HG03520 (cell line): ENCODE results near the gene YWHAB.

Experiments used
- ATAC-seq: cut with Tn5 transposase; IDR thresholded peaks from one replicate; pipeline ENCODE4 v1.9.1; 2021; ENCODE audit warnings: mild to moderate bottlenecking, moderate library complexity; ENCODE audit not compliant: unreplicated experiment

The YWHAB gene

GRCh38 chr20:44911264-44911921 lies 25.9 kb downstream of the YWHAB start:
- no peak for ATAC-seq

DNA sequence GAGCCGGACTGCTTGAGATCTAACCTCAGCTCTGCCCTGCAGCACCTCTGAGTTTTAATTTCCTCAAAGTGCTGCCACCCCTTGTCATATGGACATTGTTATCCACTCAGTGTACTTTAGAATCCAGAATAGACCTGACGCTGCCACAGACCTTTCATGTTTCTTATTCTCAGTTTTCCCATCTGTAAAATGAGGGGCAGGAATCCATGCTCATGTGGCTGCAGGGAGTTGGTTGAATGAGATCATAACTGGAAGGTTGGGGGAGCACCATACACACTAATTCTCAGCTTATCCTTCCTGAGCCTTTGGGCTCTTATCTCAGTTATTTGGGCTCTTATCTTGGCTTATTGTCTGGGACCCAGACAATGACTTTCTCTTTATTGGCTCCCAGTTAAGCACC lies 26.7 kb downstream of the YWHAB start:
- no peak for ATAC-seq

DNA sequence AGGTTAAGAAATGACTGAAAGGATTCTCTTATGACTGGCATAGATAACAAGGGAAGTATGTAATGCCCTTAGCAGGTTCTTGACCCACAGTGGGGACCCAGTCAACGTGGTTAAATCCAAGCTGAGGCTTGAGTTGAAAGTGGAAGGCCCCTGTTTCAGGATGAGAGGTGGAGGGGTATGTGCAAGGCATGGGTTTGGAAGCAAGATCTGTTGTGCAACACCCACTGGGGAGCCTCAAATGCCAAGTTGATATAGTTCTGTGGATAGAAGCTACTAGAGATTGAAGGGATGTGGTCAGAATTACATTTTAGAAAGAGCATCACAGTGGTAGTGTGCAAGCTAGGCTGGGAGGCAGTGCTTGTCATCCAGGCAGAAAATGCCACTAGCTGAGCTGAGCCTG lies 29.4 kb downstream of the YWHAB start:
- ATAC-seq = no peak

DNA sequence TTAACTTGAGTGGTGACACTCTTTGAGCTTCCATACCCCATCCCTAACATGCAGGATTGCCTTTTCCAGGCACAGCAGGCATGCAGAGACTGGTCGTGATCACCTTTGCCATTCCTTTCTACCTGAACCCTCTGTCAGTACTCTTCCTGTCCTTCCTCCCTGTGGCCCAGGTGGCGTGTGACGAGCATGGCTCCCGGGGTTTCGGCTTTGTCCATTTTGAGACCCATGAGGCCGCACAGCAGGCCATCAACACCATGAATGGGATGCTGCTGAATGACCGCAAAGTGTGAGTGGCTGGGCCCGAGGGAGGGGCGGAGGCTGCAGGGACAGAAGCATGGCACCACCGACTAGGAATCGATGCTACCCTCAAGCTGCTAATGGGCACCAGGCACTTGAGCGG lies 31.1 kb downstream of the YWHAB start:
- no peak for ATAC-seq

DNA sequence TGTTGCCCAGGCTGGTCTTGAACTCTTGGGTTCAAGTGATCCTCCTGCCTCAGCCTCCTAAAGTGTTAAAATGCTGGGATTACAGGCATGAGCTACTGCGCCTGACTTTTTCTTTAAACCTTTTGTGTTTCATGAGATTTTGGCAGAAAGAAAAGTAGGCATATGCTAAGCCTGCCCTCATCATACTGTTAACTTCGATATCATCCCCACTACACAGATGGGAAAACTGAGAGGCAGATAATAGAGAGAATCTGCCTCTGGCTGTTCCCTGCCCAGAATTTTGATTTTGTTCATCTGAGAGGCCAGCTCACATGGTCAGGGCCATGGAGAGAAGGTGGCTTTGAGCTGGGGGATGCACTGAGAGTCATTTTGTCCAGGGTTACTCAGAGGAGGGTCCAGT lies 31.9 kb downstream of the YWHAB start:
- no peak for ATAC-seq

- ATAC-seq = no peak
These were observed 32.8 kb downstream of the YWHAB start for GRCh38 chr20:44918342-44918741.

DNA sequence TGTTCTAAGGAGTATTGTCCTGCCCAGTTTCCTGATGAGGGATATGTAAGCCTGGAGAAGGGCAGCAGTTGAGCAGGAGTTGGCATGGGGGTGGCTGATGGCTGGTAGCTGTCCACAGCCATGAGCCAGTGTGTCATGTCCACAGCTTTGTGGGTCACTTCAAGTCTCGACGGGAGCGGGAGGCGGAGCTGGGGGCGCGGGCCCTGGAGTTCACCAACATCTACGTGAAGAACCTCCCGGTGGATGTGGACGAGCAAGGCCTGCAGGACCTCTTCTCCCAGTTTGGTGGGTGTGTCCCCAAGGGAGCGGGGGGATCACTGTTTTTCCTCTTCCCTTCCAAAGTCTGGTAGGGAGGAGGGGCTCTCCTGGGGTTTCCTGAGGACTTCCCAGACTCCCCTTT lies 33.3 kb downstream of the YWHAB start:
- no peak for ATAC-seq

DNA sequence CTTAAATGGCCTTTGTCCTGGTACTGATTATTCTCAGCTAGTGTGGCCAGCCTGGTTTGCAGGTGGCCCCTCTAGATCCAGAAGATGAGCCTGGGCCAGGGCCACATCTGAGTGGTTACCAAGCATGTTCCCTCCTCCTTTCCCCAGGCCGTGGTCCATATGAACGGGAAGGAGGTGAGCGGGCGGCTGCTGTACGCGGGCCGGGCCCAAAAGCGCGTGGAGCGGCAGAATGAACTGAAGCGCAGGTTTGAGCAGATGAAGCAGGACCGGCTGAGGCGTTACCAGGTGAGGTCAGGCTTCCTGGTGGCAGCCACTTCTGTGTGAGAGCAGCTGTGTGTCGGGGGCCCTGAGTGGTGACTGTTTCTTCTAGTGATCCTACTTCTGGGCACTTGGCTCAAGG lies 35.9 kb downstream of the YWHAB start:
- no peak for ATAC-seq

DNA sequence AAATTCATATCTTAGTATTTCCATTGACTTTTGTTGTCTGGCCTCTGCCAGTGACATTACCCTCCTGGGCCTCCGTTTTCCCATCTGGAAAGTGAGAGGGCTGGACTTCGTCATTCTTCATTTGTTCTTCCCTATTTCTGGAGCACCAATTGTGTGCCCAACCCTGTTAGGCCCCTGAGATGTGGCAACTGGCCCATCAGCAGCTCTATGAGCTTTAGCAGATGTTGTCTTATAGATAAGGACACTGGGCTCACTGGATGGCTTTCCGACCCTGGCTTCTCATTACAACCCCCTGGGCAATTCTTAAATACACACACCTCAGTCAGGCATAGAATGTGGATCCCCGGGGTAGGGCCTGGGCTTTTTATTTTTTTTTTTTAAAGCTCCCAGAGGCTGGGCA lies 39.0 kb downstream of the YWHAB start:
- no peak for ATAC-seq

DNA sequence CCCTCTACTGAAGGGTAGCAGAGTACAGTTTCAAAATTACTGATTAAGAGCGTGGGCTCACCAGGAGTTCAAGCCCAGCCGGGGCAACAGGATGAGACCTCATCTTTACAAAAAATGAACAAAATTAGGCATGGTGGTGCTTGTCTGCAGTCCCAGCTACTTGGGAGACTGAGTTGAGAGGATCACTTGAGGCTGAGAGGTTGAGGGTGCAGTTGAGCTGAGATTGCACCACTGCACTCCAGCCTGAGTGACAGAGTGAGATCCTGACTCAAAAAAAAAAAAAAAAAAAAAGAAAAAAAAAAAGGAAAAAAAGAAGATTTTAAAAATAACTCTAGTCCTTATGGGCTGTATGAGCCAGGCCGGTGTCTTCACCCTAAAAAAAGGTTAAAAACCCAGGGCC lies 43.1 kb downstream of the YWHAB start:
- ATAC-seq = no peak

DNA sequence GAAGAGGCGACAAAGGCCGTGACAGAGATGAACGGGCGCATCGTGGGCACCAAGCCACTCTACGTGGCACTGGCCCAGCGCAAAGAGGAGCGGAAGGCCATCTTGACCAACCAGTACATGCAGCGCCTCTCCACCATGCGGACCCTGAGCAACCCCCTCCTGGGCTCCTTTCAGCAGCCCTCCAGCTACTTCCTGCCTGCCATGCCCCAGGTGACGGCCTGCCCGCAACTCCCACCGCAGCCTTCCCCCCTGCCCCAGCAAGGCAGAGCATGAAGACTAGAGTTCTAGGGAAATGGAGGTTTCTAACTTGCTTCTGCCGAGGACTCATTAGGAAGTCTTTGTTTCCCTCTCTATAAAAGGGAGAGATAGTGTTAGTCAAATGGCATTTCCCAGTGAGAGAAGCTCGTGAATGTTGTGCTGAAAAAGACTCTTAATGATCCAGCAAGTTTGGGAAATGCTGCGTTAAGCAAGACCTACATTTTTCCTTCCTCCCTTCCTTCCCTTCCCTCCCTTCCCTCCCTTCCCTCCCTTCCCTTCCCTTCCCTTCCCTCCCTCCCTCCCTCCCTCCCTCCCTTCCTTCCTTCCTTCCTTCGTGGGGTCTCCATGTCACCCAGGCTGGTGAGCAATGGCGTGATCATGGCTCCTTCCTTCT lies 45.1 kb downstream of the YWHAB start:
- no peak for ATAC-seq

DNA sequence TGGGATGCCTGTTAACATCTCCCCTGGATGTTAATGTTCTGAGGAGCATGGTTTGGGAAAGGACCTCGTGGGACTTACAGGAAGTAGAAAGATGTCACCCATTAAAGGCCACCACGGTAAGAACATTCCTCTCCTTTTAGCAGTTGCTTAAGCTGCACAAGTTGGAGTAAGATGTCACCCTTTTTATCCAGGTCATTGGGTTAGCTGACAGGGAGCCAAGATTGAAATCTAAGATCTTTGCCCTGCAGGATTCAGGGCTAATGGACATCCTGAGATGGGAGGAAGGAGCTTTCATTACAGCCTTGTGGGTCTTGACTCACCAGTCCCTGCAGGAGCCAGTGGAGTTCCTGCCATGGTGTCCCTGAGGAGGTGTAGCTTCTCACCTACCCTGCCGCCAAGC lies 46.4 kb downstream of the YWHAB start:
- ATAC-seq = no peak

DNA sequence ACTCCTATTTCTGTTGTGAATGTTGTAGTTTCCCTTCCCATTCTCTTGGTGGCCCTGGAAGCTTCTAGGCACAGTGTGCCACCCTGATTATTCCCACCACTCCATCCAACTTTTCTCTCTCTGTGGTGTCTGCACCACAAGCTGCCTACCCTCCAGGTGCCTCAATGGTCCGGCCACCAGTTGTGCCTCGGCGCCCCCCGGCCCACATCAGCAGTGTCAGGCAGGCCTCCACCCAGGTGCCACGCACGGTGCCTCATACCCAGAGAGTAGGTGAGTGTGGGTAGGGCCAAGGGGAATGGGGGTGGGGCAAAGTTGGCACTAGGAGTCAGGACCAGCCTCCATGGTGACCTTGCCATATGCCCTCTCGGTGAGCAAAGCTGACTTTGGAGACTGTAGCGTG lies 47.4 kb downstream of the YWHAB start:
- no peak for ATAC-seq

DNA sequence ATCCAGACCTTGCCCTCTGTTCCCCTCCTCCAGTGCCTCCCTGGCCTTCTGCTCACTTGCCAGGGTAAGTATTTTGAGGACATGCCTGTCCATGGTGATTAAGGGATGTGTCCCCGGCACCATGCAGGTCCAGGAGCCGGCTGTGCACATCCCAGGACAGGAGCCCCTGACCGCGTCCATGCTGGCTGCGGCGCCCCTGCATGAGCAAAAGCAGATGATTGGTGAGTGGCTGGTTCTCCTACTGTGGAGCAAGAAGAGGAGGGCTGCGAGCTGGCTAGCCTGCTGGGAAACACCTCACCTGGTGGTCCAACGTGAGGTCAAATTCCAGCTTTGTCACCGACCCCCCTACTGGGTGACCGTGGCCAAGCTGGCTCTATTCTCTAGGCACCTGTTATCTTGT lies 51.0 kb downstream of the YWHAB start:
- ATAC-seq = no peak

GRCh38 chr20:44938637-44939036 lies 53.1 kb downstream of the YWHAB start:
- ATAC-seq = no peak

DNA sequence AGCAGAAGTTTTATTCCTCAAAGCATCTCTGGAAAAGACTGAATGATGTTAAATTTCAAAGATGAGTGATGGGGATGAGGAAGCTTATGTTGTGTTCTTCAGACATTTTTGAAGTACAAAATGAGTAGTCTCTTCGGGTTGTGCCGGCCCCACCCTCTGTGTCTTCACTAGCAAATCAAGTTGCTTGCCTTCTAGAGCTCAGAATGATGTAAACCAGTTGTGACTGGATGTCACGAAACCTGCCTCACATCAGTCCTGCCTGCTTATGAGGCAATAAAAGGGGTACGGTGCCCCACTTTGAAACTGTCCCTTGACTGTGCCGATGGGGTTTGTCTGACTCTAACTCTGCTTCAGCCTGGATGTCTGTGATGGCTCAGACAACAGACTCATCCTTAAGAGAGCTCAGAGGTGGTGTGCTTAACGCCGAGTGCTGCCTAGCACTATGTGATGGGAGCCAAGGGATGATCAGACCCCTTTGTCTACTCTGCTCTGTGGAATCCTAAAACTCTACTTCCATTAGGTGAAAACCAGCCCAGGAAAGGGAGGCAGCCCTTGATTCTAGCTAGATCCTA lies 55.7 kb downstream of the YWHAB start:
- ATAC-seq = no peak

DNA sequence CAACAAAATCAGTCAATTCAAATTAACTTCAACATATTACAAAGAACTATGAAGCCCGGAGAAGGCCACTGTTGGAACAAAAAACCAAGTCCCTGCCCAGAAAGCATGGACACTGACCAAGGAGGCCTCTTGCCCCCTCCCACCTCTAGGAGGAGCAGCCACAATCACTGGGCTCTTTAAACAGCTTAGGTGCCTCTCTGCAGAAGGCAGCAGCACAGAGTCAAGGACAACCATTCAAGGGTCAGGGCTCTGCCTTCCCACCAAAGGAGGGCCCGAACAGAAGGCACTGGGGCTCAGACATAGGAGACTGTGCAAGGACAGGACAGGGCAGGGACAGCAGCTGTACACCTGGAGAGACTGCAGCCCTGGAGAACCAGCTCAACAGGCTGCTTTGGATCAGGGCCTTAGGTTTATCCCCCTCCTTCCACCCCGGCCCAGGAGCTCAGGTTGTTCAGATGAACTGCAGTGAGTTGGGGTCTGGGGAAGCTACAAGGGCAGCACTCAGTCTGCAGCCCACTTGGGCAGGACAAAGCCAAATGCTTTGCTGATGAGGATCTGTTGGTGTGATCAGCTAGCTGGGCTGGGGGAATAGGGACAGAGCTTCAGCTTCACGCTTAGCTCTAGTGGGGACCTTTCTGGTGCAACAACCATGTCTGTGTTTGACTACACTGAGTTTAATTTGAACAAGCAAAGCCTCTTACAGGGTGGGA lies 56.9 kb downstream of the YWHAB start:
- no peak for ATAC-seq

DNA sequence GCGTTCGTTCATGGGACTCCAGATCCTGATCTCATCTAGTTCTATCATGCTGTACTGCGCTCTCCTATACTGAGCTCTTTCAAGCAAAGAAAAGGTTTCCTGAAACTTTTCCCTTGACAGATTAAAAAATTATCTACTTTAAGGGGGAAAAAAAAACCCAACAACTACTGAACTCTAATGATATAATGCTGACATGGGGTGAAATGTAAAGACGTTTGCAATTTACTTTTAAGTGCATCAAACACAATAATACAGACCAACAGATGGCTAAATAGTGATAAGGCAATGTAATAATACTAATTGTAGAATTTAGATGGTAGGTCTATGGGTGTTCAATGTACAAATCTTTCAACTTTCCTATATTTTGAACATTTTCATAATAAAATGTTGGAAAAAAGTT lies 58.3 kb downstream of the YWHAB start:
- no peak for ATAC-seq

- no peak for ATAC-seq
These were observed 59.8 kb downstream of the YWHAB start for GRCh38 chr20:44945261-44945660.

DNA sequence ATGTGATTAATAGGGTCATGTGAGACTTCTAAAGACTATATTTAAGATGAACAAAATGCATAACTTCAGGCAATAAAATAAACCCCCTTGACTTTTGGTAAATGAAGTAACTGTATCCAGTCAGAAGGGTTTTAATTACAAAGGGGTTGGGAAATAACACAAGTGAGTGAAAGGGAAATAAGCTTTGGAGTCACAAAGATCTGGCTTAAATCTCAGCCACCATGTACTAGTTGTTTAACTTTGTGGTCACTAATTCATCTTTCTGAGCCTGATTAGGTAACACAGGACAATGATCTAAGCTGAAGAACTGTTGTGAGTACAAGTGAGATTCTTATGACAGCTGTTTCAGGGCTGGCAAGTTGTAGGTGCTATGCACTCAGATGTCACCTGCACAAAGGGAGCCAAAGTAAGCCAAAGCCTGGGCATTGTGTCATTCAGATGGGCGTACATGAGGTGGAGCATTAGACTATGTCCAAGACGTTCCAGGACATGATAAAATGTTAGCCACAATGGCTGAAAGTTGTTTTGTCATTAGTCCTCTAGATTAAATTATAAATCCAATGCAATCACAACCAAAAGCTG lies 60.9 kb downstream of the YWHAB start:
- ATAC-seq = no peak

DNA sequence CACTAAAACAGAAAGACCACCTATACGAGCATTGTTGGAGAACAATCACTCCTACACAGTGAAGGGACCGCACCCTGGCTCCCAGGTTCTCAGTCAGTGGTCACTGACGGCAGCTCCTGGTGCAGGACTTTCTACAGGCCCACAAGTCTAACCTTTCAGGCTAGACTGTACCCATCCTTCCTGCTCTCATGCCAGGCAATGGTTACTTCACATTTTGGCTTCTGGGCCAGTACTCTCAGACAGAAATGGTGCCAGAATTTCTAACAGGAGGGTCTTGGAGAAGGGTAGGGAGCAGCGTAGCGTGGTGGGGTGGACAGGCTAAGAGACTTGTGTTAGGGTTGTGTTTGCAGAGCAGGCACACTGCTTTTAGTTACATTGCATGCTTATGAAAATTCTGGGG lies 62.6 kb downstream of the YWHAB start:
- no peak for ATAC-seq

DNA sequence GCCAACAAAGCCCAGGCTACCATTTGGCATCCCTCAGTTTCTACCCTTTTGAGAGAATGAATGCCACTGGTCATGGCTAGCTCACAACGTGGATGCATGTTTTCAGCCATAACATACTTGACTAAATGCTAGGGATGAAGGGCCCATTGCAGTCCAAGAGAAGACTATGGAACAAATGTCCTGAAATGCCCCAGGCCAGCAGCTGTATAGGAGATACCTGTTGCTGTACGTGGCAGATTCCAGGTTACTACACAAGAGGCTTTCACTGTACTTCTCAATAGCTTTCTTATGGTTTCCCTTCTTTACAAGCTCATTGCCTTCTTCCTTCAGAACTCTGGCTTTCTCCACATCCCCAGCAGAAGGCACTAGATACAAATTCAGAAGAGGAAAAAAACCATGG lies 63.0 kb downstream of the YWHAB start:
- ATAC-seq = no peak
